Loucy (cell line): ENCODE results near the gene CLDN3.

Experiments
- H2AFZ ChIP-seq: fragments of 200-600 bp; sonication (generic); 2 replicates; pipeline ENCODE4 v1.6.0; 2016; ENCODE audit warnings: antibody characterized with exemption, mild to moderate bottlenecking, low read length, moderate library complexity
- H3F3A ChIP-seq: fragments of 200-600 bp; 2 replicates; pipeline ENCODE4 v1.6.0; 2016; ENCODE audit warnings: antibody characterized with exemption, low read depth, mild to moderate bottlenecking
- H3K27me3 ChIP-seq: fragments of 200-600 bp; sonication (generic); 2 replicates; pipeline ENCODE4 v1.6.1; 2014; ENCODE audit warnings: low read length, mild to moderate bottlenecking; ENCODE audit not compliant: insufficient read depth, poor library complexity, severe bottlenecking
- H3K36me3 ChIP-seq: fragments of 200-600 bp; sonication (generic); 2 replicates; pipeline ENCODE4 v1.6.1; 2016; ENCODE audit warnings: low read length; ENCODE audit not compliant: insufficient read depth
- H3K4me1 ChIP-seq: fragments of 200-600 bp; sonication (generic); 2 replicates; pipeline ENCODE4 v1.5.1; 2014; ENCODE audit warnings: low read length, mild to moderate bottlenecking; ENCODE audit not compliant: insufficient read depth, poor library complexity, severe bottlenecking
- H3K4me2 ChIP-seq: fragments of 200-600 bp; sonication (generic); 2 replicates; pipeline ENCODE4 v1.6.0; 2014; ENCODE audit warnings: antibody characterized with exemption, low read length, low read depth, mild to moderate bottlenecking; ENCODE audit not compliant: poor library complexity, severe bottlenecking
- H3K4me3 ChIP-seq: fragments of 200-600 bp; sonication (generic); 2 replicates; pipeline ENCODE4 v1.5.1; 2014; ENCODE audit warnings: low read length, mild to moderate bottlenecking, mixed read lengths; ENCODE audit not compliant: poor library complexity, severe bottlenecking
- H3K79me2 ChIP-seq: fragments of 200-600 bp; sonication (generic); 2 replicates; pipeline ENCODE4 v1.6.1; 2014; ENCODE audit warnings: low read length; ENCODE audit not compliant: insufficient read depth
- H3K9ac ChIP-seq: fragments of 200-600 bp; sonication (generic); 2 replicates; pipeline ENCODE4 v1.6.0; 2014; ENCODE audit warnings: mild to moderate bottlenecking, low read depth, low read length, moderate library complexity; ENCODE audit not compliant: poor library complexity, severe bottlenecking
- H3K9me2 ChIP-seq: fragments of 200-600 bp; sonication (generic); replicated peaks from 2 replicates; pipeline ENCODE4 v1.6.1; 2016; ENCODE audit warnings: low read depth, low read length, mixed read lengths
- H3K9me3 ChIP-seq: fragments of 200-600 bp; sonication (generic); 2 replicates; pipeline ENCODE4 v1.6.1; 2014; ENCODE audit warnings: mild to moderate bottlenecking, antibody characterized with exemption, low read length, low read depth; ENCODE audit not compliant: insufficient read depth
- H4K20me1 ChIP-seq: fragments of 200-600 bp; sonication (generic); 2 replicates; pipeline ENCODE4 v1.6.0; 2014; ENCODE audit warnings: antibody characterized with exemption, low read length, mild to moderate bottlenecking; ENCODE audit not compliant: insufficient read depth, poor library complexity, severe bottlenecking
- CTCF ChIP-seq: fragments of 200-600 bp; sonication (generic); conservative IDR thresholded peaks from 2 replicates; pipeline ENCODE4 v1.5.1; 2014; ENCODE audit warnings: mild to moderate bottlenecking, antibody characterized with exemption, low read length
- EZH2phosphoT487 ChIP-seq: fragments of 200-600 bp; IDR thresholded peaks from 2 replicates; pipeline ENCODE4 v1.6.1; 2018; ENCODE audit warnings: antibody characterized with exemption, mild to moderate bottlenecking, moderate library complexity, borderline replicate concordance

Gene CLDN3

DNA sequence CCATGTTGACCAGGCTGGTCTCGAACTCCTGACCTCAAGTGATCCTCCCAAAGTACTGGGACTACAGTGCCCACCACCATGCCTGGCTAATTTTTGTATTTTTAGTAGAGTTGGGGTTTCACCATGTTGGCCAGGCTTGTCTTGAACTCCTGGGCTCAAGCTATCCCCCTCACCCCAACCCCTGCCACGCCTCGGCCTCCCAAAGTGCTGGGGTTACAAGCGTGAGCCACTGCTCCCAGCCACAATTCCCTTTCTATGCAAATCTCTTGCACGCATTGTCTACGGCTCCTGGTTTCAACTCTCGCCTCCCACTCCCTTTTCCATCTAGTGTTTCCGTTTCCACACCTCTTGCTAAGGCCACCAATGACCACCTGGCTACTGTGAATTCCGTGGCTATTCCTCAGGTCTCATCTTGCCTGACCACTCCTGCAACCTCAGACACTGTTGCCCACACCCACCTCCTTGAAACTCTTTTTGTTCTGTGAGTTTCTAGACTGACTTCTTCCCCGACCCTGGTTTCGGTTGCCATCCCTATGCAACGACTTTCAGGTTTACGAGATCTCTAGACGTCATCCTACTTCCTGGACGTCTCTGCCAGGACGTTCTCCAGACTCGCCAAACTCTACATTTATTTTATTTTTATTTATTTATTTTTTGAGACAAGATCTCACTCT lies 3.4 kb downstream of the CLDN3 start:
- H3F3A ChIP-seq = no peaks in the 10 kb centered on the region
- no peak overlapping the region for H3K9ac ChIP-seq
- H3K9me2 ChIP-seq = no peaks in the 10 kb centered on the region
- H3K4me2 ChIP-seq = no peak overlapping the region
- no peaks in the 10 kb centered on the region for H4K20me1 ChIP-seq
- H3K27me3 ChIP-seq = no peaks in the 10 kb centered on the region
- H2AFZ ChIP-seq = no peak overlapping the region
- H3K4me3 ChIP-seq = no peak overlapping the region
- H3K36me3 ChIP-seq = no peaks in the 10 kb centered on the region
- TF ChIP-seq EZH2phosphoT487 = no peak
- TF ChIP-seq CTCF = no peak
- no peaks in the 10 kb centered on the region for H3K9me3 ChIP-seq
- no peaks in the 10 kb centered on the region for H3K4me1 ChIP-seq
- no peaks in the 10 kb centered on the region for H3K79me2 ChIP-seq

GRCh38 chr7:73762659-73762999 lies 7.4 kb downstream of the CLDN3 start:
- H2AFZ ChIP-seq = no peak overlapping the region
- H3K36me3 ChIP-seq = no peaks in the 10 kb centered on the region
- no peaks in the 10 kb centered on the region for H3K9me3 ChIP-seq
- H3K4me2 ChIP-seq = no peak overlapping the region
- H3K9ac ChIP-seq = no peak overlapping the region
- no peak overlapping the region for H3K4me3 ChIP-seq
- no peaks in the 10 kb centered on the region for H3K9me2 ChIP-seq
- no peaks in the 10 kb centered on the region for H4K20me1 ChIP-seq
- H3K79me2 ChIP-seq = no peaks in the 10 kb centered on the region
- H3K4me1 ChIP-seq = no peaks in the 10 kb centered on the region
- no peak for TF ChIP-seq EZH2phosphoT487
- no peaks in the 10 kb centered on the region for H3F3A ChIP-seq
- no peaks in the 10 kb centered on the region for H3K27me3 ChIP-seq

DNA sequence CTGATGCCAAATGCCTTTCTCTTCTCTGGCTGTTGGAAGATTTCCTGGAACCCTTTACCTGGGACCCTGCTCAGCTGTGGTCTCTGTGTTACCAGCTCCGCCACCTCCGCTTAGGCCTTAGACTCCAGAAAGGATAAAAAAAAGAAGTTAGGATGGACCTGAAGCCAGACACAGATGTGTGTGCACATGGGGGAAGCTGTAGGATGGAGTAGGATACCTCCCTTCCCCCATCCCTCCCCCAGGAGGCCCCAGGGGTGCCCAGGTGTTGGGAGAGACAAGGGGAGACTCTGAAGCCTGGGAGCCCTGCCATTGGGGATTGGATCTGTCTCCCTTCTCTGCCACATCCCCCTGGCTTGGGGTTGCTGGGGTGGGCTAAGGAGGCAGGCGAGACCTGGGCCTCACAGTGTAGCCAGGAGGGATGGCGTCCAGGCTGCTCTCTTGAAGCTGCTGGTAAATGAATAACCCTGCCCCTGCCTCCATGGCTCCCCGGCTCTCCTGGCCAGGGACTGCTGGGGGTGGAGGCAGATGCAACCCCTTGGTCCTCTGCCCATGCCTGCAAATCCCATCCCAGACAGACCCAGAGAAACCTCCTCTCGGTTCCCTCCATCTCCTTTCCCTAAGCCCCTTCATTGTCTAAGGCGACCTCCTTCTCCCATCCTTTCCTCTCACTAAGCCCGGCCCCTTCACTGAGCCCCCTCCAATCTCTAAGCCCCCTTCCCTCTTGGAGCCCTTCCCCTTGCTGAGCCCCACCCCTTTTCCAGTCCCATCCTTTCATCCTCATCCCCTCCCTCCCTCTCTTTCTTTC lies 8.0 kb downstream of the CLDN3 start:
- Histone ChIP-seq H3K9ac (no peak overlapping the region), H3K9me3 (no peaks in the 10 kb centered on the region), H3K4me1 (no peaks in the 10 kb centered on the region), H3K4me3 (no peak overlapping the region), H3K36me3 (no peaks in the 10 kb centered on the region), H3F3A (no peaks in the 10 kb centered on the region), H3K79me2 (no peaks in the 10 kb centered on the region), H2AFZ (no peak overlapping the region), H3K4me2 (no peak overlapping the region), H4K20me1 (no peaks in the 10 kb centered on the region), H3K27me3 (no peaks in the 10 kb centered on the region), H3K9me2 (no peaks in the 10 kb centered on the region)
- TF ChIP-seq EZH2phosphoT487 (no peak), CTCF (no peak)
